ENCODE results near the gene NABP2.
A peak's percentile ranks its signal among the peaks of the same experiment; 100 is the strongest.

NABP2 gene

GRCh38 chr12:56243731-56244181 is 19.6 kb downstream of the NABP2 start:
- no peaks in the 10 kb centered on the region for H3K27me3 ChIP-seq
- no peak overlapping the region for H3K4me3 ChIP-seq
- H3K4me2 ChIP-seq, result no peak overlapping the region
- H3K4me1 ChIP-seq, result no peaks in the 10 kb centered on the region
- no peak for TF ChIP-seq Cebpa-rat (IDR thresholded peaks at IDR 0.05)
- no peak overlapping the region for H3K27ac ChIP-seq
- peaks cover 0 to 78% (median 20%) of the 10 kb centered on the region in 11 experiments; a peak in 13 of 22 replicates for H4K20me1 ChIP-seq
- 0 out of 22 replicates have a peak overlapping the region, but pooled peaks of 1 of the 11 experiments have one; percentile 11 for H3K9ac ChIP-seq
- H3K9me3 ChIP-seq (replicated peaks in 1 of 11), result no peaks in the 10 kb centered on the region
- H3K36me3 ChIP-seq, result peaks cover 92 to 99% (median 97%) of the 10 kb centered on the region in 11 experiments

- H3K36me3 ChIP-seq, result peaks cover 96 to 99% (median 98%) of the 10 kb centered on the region in 11 experiments
- peaks cover 0 to 73% (median 20%) of the 10 kb centered on the region in 11 experiments; a peak in 14 of 22 replicates for H4K20me1 ChIP-seq
- no peaks in the 10 kb centered on the region for H3K4me1 ChIP-seq
- no peak for TF ChIP-seq Cebpa-rat (IDR thresholded peaks at IDR 0.05)
- H3K27ac ChIP-seq, result no peak overlapping the region
- H3K9ac ChIP-seq, result no peak overlapping the region
- H3K27me3 ChIP-seq, result no peaks in the 10 kb centered on the region
- no peak overlapping the region for H3K4me3 ChIP-seq
- H3K9me3 ChIP-seq (replicated peaks in 1 of 11), result no peaks in the 10 kb centered on the region
- H3K4me2 ChIP-seq, result no peak overlapping the region
These were observed 20.4 kb downstream of the NABP2 start for GRCh38 chr12:56244494-56244893.

GRCh38 chr12:56247923-56248322 is 23.8 kb downstream of the NABP2 start:
- Histone ChIP-seq H3K36me3 (peaks cover 97 to 100% (median 99%) of the 10 kb centered on the region in 11 experiments), H3K4me2 (no peak overlapping the region), H3K4me1 (no peaks in the 10 kb centered on the region), H3K4me3 (no peak overlapping the region), H3K27me3 (no peaks in the 10 kb centered on the region), H3K9me3 (replicated peaks in 1 of 11) (no peaks in the 10 kb centered on the region), H3K9ac (no peak overlapping the region), H3K27ac (no peak overlapping the region), H4K20me1 (peaks cover 0 to 51% (median 21%) of the 10 kb centered on the region in 11 experiments; a peak in 14 of 22 replicates)
- TF ChIP-seq Cebpa-rat (IDR thresholded peaks at IDR 0.05), result no peak

GRCh38 chr12:56248711-56249110 is 24.6 kb downstream of the NABP2 start:
- no peak for TF ChIP-seq Cebpa-rat (IDR thresholded peaks at IDR 0.05)
- Histone ChIP-seq H3K4me3 (no peak overlapping the region), H4K20me1 (peaks cover 0 to 51% (median 17%) of the 10 kb centered on the region in 11 experiments; a peak in 13 of 22 replicates), H3K27me3 (no peaks in the 10 kb centered on the region), H3K9ac (no peak overlapping the region; a peak in 2 of 22 replicates), H3K9me3 (replicated peaks in 1 of 11) (no peaks in the 10 kb centered on the region), H3K36me3 (peaks cover 97 to 100% (median 99%) of the 10 kb centered on the region in 11 experiments), H3K27ac (no peak overlapping the region), H3K4me2 (no peak overlapping the region), H3K4me1 (no peaks in the 10 kb centered on the region)

- Histone ChIP-seq H3K27ac (no peak overlapping the region), H3K4me1 (peaks cover 13 to 20% (median 17%) of the 10 kb centered on the region in 10 experiments), H4K20me1 (peaks cover 0 to 58% (median 30%) of the 10 kb centered on the region in 11 experiments; a peak in 17 of 22 replicates), H3K9ac (no peak overlapping the region), H3K4me2 (no peak overlapping the region), H3K36me3 (peaks cover 88 to 96% (median 94%) of the 10 kb centered on the region in 11 experiments), H3K27me3 (no peaks in the 10 kb centered on the region), H3K4me3 (no peak overlapping the region), H3K9me3 (replicated peaks in 1 of 11) (no peaks in the 10 kb centered on the region)
- no peak for TF ChIP-seq Cebpa-rat (IDR thresholded peaks at IDR 0.05)
These were observed 28.5 kb downstream of the NABP2 start for GRCh38 chr12:56252649-56253048.

GRCh38 chr12:56253091-56253490 is 28.9 kb downstream of the NABP2 start:
- Histone ChIP-seq H3K27ac (no peak overlapping the region), H3K4me2 (no peak overlapping the region), H3K9me3 (replicated peaks in 1 of 11) (no peaks in the 10 kb centered on the region), H3K27me3 (no peaks in the 10 kb centered on the region), H4K20me1 (peaks cover 0 to 54% (median 30%) of the 10 kb centered on the region in 11 experiments; a peak in 17 of 22 replicates), H3K4me1 (peaks cover 13 to 20% (median 17%) of the 10 kb centered on the region in 10 experiments), H3K9ac (no peak overlapping the region), H3K4me3 (no peak overlapping the region), H3K36me3 (peaks cover 83 to 92% (median 90%) of the 10 kb centered on the region in 11 experiments)
- TF ChIP-seq Cebpa-rat (IDR thresholded peaks at IDR 0.05), result no peak

- Histone ChIP-seq H3K27me3 (peaks cover 0 to 8% (median 0%) of the 10 kb centered on the region in 11 experiments; a peak in 6 of 22 replicates), H3K36me3 (peaks cover 57 to 66% (median 64%) of the 10 kb centered on the region in 11 experiments), H3K4me2 (0 out of 22 replicates have a peak overlapping the region, but pooled peaks of 1 of the 11 experiments have one; percentile 96), H3K4me1 (peaks cover 18 to 26% (median 24%) of the 10 kb centered on the region in 10 experiments), H3K4me3 (no peak overlapping the region), H3K9me3 (replicated peaks in 1 of 11) (no peaks in the 10 kb centered on the region), H3K9ac (peak overlapping the region in 7 of 11 experiments; percentile 7 to 96 (median 93); a peak in 5 of 22 replicates), H4K20me1 (peaks cover 0 to 47% (median 24%) of the 10 kb centered on the region in 11 experiments; a peak in 16 of 22 replicates), H3K27ac (no peak overlapping the region)
- no peak for TF ChIP-seq Cebpa-rat (IDR thresholded peaks at IDR 0.05)
These were observed 31.5 kb downstream of the NABP2 start for GRCh38 chr12:56255671-56256070.

GRCh38 chr12:56256326-56256960 is 32.3 kb downstream of the NABP2 start:
- H3K9ac ChIP-seq, result peak overlapping the region; percentile 83 to 97 (median 93); a peak in 20 of 22 replicates
- no peaks in the 10 kb centered on the region for H3K9me3 ChIP-seq (replicated peaks in 1 of 11)
- H4K20me1 ChIP-seq, result peaks cover 0 to 47% (median 24%) of the 10 kb centered on the region in 11 experiments; a peak in 16 of 22 replicates
- TF ChIP-seq Cebpa-rat (IDR thresholded peaks at IDR 0.05), result no peak
- peaks cover 18 to 26% (median 24%) of the 10 kb centered on the region in 10 experiments for H3K4me1 ChIP-seq
- H3K4me3 ChIP-seq, result peak overlapping the region in 7 of 10 experiments; percentile 76 to 95 (median 83); a peak in 8 of 20 replicates
- peaks cover 0 to 8% (median 0%) of the 10 kb centered on the region in 11 experiments; a peak in 6 of 22 replicates for H3K27me3 ChIP-seq
- peak overlapping the region; percentile 81 to 96 (median 94) for H3K4me2 ChIP-seq
- H3K27ac ChIP-seq, result peak overlapping the region in 1 of 11 experiments; percentile 0; a peak in 1 of 22 replicates
- peaks cover 50 to 58% (median 56%) of the 10 kb centered on the region in 11 experiments for H3K36me3 ChIP-seq

GRCh38 chr12:56257071-56257470 is 32.9 kb downstream of the NABP2 start:
- no peak for TF ChIP-seq Cebpa-rat (IDR thresholded peaks at IDR 0.05)
- H3K27ac ChIP-seq, result peak overlapping the region in 9 of 11 experiments; percentile 65 to 88 (median 87); a peak in 8 of 22 replicates
- H3K9ac ChIP-seq, result peak overlapping the region; percentile 83 to 97 (median 93)

More at GRCh38 chr12:56257071-56257470, 32.9 kb downstream of the NABP2 start:
- Histone ChIP-seq H3K9me3 (replicated peaks in 1 of 11) (no peaks in the 10 kb centered on the region), H4K20me1 (peaks cover 0 to 47% (median 24%) of the 10 kb centered on the region in 11 experiments; a peak in 16 of 22 replicates), H3K27me3 (peaks cover 0 to 8% (median 0%) of the 10 kb centered on the region in 11 experiments; a peak in 6 of 22 replicates), H3K4me1 (peaks cover 18 to 26% (median 24%) of the 10 kb centered on the region in 10 experiments), H3K36me3 (peaks cover 43 to 52% (median 50%) of the 10 kb centered on the region in 11 experiments), H3K4me3 (peak overlapping the region; percentile 73 to 95 (median 83)), H3K4me2 (peak overlapping the region; percentile 81 to 96 (median 94))

Measured in BLaER1 treated with 17β-estradiol and CSF1 and Interleukin-3, amounts not matched to agents 10 nM and 100 nM (cell line).